ENCODE measurements around the gene L3HYPDH.
A peak's percentile ranks its signal among the peaks of the same experiment; 100 is the strongest.

The L3HYPDH gene

DNA sequence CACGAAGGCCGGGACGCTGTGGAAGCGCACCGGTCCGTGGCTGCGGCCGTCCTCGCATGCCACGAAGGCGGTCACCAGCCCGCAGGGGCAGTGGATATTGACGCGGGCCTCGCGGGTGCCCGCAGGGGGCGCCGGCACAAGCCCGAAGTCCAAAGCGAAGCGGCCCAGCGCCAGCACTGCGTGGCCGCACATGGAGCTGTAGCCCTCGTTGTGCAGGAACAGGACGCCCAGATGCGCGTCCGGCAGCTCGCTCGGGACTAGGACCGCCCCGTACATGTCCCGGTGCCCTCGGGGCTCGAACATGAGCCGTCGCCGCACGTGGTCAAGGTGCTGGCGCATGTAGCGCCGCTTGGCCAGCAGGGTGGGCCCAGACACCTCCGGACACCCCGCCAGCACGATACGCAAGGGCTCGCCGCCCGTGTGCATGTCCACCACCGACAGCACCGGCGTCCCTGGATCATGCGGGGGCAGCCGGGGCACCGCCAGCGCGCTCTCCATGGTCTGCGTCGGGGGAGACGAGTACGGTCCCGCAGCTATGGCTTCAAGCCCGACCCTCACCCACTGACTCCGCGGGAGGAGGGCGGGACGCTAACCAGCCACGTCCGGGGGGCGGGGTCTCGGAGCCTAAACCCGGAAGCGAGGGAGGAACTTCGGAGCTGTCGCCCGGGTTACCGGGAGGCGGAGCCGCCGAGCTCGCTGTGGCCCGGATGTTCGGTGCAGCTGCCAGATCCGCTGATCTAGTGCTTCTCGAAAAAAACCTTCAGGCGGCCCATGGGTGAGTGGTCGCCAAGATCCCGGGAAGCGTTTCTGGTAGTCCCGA is at the start of gene L3HYPDH, which contains the start of gene JKAMP:
L3HYPDH (minus strand) TSS at position 590 of the 820 bp plus-strand sequence; CDS start at position 498, 92 bp downstream.
JKAMP (plus strand) TSS at position 699 of the 820 bp plus-strand sequence; CDS start at position 772, 73 bp downstream.
- peak; percentile 94 for DNase-seq

DNA sequence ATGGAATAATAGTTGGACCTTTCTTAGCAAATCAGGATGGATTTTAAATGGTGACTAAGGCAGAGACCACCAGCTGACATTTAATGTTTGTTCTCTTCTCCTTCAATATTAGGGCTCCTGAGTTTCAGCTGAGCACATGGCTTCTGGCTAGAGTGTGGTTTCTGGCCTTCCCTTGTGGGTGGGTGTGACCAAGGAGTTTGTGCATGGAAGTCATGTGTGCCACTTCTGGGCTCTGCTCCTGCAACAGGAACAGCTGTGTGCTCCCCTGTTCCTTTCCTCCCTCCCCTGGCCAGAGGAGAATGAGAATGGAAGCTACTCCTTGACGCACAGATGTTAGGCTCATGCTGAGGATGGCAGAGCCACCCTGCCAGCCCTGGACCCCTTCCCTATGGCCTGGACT is 48.2 kb upstream of the L3HYPDH start:
- DNase-seq = no peak

DNA sequence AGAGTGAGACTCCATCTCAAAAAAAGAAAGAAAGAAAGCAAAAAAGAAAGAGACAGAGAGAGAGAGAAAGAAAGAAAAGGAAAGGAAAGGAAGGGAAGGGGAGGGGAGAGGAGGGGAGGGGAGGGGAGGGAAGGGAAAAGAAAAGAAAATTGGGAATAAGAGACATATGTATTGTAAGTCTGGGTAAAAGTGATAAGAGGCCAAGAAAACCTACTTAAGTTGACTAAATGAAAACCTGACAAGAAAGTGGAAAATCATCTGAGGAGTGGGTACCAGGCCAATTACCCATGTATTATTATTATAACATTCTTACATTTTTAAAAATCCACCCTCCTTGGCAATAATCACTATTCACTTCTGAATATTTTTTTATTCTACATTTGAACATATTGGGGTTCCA is 46.1 kb upstream of the L3HYPDH start:
- no peak for DNase-seq

DNA sequence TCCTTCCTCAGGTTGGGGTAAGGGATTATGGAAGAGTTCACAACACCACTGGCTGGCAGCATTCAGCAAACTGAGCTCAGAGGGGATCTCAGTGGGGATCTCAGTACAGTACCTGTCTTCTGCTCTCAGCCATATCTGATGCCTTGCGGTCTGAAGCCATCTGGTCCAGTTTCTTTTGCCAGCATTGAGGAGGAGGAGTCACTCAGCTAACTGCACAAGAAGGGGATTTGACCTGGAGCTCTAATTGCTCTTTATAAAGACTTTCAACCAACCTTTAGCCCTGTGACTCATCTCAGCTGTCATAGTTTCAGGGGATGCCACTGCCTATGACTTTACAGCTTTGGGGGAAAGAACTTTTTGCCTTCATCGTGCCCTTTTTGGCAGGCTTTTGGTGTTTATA is 45.0 kb upstream of the L3HYPDH start:
- DNase-seq = no peak

DNA sequence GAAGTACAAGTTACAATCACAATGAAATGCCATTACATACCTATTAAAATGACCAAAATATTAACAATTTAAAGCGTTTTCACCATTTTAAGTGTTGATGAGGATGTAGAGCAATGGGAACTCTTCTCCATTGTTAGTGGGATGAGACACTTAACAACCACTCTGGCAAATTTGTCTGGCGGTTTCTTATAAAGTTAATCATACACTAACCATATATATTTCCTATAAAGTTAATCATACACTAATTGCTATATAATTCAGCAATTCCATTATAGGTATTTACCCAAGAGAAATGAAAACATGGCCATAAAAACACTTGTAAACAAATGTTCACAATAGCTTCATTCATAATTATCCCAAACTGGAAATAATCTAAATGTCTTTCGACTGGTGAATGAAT is 36.0 kb upstream of the L3HYPDH start:
- no peak for DNase-seq

GRCh38 chr14:59511916-59512575 is 27.8 kb upstream of the L3HYPDH start:
- no peak for DNase-seq

- no peak for DNase-seq
Measured at GRCh38 chr14:59510966-59511365, 26.8 kb upstream of the L3HYPDH start.

DNA sequence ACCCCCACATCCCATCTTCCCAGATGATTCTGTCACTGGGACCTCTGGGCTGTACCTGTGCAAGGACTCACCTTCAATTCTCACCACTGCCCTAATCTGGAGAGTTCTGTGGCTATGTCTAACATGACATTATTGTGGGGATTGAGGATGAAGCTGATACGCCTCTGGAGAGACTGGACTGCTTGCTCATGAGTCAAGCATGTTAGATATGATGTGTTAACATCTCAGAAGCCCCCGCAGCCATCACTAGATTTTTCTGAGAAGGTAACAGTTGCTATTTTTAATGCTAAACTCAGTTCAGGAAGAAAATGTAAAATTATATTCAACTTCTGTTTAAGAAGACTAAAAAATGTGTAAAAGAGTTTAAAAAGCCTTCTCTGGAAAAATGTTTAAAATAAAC is 25.8 kb upstream of the L3HYPDH start:
- no peak for DNase-seq

- DNase-seq = no peak
Measured at GRCh38 chr14:59509101-59509500, 24.9 kb upstream of the L3HYPDH start.

DNA sequence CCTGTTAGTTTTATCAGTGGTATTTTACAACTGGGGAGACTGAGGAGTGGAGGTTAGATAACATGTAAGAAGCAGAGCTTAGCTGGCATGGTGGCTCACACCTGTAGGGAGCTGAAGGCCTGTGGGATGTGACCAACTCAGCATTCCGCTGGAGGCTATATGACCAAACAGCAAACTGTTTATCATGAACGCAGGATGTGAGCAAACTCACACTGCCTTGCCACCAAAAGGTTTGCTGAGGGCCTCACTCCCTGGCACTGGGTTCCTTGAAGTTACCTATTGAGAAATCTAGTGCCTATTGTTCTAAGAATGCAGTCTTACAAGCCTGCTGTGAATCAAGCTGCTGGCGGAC is 23.5 kb upstream of the L3HYPDH start:
- no peak for DNase-seq

DNA sequence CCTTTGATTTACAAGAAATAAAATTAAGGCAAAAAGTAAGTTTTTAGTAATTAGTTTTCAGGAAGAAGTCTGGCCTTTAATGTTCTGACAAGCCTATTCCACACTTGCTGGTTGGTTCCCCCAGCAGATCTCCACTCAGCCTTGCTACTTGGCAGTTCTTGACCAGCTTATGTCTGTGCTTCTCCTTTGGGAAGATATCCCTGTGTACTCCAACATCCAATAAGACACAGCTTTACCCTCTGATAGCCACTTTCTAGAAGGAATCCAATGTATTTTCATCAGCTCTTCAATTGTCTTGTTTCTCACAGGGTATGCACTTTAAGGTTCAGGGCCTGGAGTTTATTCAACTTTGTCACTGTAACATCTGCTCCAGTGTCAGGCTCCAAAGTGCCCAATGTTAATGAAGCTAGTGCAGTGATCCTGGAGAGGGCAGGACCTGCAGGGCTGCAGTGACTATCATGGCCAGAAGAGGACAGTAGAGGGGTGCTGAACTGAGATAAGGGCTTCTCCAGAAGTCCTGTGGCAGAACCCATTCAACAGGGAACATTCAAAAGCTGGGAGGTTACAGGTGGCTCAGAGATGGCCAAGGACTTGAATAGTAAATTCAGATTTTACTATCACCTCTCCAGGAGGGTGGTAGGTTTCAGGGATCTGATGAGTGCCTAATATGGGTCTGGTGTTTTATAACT is 23.0 kb upstream of the L3HYPDH start:
- peak; percentile 1 for DNase-seq

GRCh38 chr14:59503256-59503655 is 19.0 kb upstream of the L3HYPDH start:
- DNase-seq = no peak

DNA sequence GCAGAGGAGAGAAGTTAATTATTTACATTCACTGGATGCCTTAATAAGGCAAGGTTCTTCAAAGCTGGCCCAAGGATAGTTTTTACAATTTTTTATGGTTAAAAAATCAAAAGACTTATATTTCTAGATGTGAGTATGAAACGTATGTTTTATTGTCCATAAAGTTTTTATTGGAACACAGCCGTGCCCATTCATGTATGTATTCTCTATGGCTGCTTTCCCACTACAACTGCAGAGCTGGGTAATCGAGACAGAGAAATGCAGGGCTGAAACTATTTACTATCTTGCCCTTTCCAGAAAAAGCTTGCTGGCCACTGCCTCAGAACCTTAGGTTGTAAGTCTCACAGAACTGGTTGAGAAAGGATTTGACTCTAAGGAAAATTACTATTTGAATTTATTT is 16.5 kb upstream of the L3HYPDH start:
- DNase-seq = no peak

DNA sequence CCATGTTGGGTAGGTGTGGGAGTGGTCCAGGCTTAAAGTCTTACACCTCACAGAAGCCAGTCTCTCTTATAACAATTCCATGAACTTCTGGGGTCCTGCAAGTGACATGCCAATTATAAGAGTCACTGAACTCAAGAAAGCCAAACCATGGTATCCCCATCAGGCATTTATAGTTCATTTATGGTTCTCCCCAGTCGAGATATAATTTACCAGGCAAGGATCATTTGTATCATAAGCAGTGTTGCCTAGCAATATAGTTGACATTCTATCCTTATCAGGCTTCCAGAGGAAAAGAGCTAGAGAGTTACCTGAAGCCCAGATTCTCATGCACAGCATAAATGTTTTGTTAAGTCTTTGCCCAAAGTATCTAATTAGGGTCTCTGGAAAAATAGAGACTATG is 8.2 kb upstream of the L3HYPDH start:
- no peak for DNase-seq

DNA sequence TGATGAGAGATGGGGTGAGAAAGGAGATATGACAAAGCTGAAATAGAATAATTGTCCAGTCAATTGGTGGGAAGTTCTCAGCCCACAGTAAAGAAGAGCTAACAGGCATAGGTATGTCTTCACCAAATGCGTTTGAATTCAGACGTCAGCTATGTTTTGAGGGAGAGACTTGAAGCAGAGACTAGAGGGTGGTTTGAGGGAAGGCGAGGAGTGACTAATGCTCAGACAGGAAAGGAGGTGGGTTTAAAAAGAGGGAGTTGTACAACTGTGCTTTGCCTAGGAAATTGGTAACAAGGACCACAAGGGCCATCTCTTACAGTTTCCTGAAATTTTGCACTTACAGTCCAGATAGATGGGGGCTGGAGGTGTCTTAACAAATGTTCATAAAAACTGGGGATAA is 6.5 kb upstream of the L3HYPDH start:
- DNase-seq = no peak

GRCh38 chr14:59484639-59485175 is 499 bp upstream of the L3HYPDH start:
- no peak for DNase-seq

- no peak for DNase-seq
Measured at GRCh38 chr14:59483363-59483762, 845 bp downstream of the L3HYPDH start.

- DNase-seq = no peak
Measured at GRCh38 chr14:59482541-59483331, 1.5 kb downstream of the L3HYPDH start.

DNA sequence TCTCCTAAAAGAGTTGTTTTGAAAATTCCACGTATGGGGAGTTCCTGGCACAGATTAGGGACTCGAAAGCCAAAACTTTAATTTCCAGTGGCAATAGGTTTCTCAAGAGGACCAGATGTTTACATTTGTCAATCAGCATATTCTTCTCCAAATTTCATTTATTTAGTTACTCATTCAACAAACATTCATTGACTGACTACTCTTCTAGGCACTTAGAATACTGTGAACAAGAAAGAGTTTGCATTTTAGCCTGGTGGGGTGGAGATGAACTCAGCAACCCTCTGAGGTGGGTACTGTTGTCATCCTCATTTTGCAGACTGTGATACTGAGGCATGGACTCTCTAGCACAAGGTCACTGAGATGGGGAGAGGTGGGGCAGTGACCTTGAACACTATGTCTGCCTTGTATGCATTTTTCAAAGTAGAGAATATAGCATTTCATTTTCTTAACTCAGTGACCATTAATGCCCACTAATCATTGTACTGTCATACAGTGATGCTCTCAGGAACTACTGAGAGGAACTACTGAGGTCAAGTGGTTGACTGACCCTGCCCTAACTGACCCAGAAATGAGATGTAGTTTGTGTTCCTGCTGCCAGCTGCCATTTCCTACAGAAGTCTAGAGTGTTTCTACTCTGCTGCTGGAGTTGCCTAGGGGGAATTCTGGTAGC is 2.2 kb downstream of the L3HYPDH start:
- DNase-seq = no peak

DNA sequence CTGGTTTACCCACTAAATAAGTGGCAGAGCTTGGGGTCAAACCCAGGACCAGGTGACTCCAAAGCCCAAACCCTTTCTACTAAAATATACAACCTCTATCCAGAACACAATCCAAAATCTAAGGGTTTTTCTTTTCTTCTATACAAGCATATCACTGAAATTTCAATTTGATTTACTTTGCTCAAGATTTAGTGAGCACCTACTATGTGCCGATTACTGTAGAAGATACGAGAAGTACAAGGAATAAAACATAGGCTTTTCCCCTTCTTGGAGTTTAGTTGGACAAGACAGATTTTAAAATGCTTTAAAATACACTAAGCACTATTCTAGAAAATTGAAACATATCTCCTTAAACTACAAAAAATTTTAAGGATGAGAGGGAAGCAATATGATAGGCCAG is 2.8 kb downstream of the L3HYPDH start:
- no peak for DNase-seq

DNA sequence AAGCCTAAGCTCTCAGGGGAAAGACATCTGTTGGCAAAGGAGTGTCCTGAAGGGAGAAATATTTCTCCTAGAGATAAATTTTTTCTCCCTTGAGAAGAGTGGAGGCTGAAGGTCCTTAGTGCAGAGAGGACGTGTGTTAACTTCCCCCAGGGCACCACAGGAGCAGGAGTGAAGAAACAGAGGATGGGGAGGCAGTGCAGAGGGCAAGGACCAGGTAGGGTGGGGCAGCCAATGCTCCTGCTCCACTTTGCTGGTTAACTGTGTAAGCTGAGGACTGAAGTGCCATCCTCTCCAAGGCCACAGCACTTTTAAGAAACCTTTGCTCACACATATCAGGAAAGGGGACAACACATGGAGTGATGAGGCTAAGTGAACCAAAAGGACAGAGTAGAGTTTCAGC is 4.0 kb downstream of the L3HYPDH start:
- DNase-seq = no peak

GRCh38 chr14:59478540-59478939 is 5.7 kb downstream of the L3HYPDH start:
- DNase-seq = no peak

Measured in NK-92 treated with Interleukin-12 subunit alpha and Interleukin-12 subunit beta, amount 100 ng/mL, for 24 hours (cell line).